ENCODE results near the gene CHST15.

- TF ChIP-seq CTCF (IDR thresholded peaks at IDR 0.05), result no peak
- TF ChIP-seq POLR2A (IDR thresholded peaks at IDR 0.05), result no peak
Measured at GRCh38 chr10:124063750-124064603, 29.4 kb downstream of the CHST15 start.

Data from adrenal gland (tissue), 5 donors.